ENCODE data around the gene NAXD. TPM values are rescaled to one million over a fixed set of nuclear protein-coding genes. Genes with fewer than 3 reads are reported as not detected.

NAXD gene
- total RNA-seq, 1 experiment from 2014 or later, result 32.1 TPM

DNA sequence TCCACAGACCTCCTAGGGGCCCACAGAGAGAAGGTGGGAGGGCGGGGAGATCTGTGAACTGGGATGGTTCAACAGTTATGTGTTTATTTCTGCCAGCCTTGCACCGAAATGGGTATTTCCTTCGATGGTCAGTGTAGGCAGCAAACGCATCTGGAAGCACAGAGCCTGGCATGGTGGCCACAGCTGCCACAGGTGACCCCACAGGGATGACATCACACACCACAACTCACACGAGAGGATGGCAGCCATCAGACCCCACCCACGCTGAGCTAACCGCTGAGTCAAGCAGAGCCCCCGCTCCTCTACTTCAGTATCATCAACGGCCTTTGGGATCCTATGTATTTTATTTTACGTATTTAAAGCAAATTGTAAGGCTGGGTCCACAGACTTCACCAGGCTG, 37.4 kb downstream of the NAXD start:
- BruUV-seq (replicated peaks), result no TSS peak
- H3K9me2 ChIP-seq (ENCODE audit: insufficient read depth), result no peaks in the 10 kb centered on the region
- H4K20me1 ChIP-seq (ENCODE audit: insufficient read depth), result no peaks in the 10 kb centered on the region
- POLR2A ChIA-PET, result no interaction called here
- no peak overlapping the region for H2AFZ ChIP-seq (ENCODE audit: low read depth, low read length, poor library complexity, severe bottlenecking)
- H3K27me3 ChIP-seq (ENCODE audit: insufficient read depth, low read length), result no peaks in the 10 kb centered on the region
- peaks cover 0 to 3% of the 10 kb centered on the region in 2 experiments; a peak in 1 of 4 replicates for H3K36me3 ChIP-seq (ENCODE audit: control insufficient read depth in 1 of 2, insufficient read depth in 2 of 2, low read length in 2 of 2)
- no peak overlapping the region for H3K27ac ChIP-seq (ENCODE audit: low read depth, low read length)
- intact Hi-C loops (cut with micrococcal nuclease), result no loop called here
- H3K4me2 ChIP-seq (ENCODE audit: low read length), result no peak overlapping the region
- H3K9ac ChIP-seq (ENCODE audit: low read length), result no peak overlapping the region
- RAD21 ChIA-PET (ENCODE audit: low non-redundant PET in 1 of 2, low total read pairs in 2 of 2, uncharacterized antibody in 2 of 2, unreplicated experiment in 2 of 2), result no interaction called here
- CTCF ChIA-PET, result no interaction called here
- TF ChIP-seq SIN3A (IDR thresholded peaks at IDR 0.05; ENCODE audit: low read depth) (no peak), ZNF274 (IDR thresholded peaks at IDR 0.05; ENCODE audit: low read depth, low read length) (no peak), ELF1 (IDR thresholded peaks at IDR 0.05; ENCODE audit: borderline replicate concordance, low read depth) (no peak), FOSL1 (IDR thresholded peaks at IDR 0.05; ENCODE audit: low read depth) (no peak), ATF3 (IDR thresholded peaks at IDR 0.05) (no peak), POLR2A (IDR thresholded peaks at IDR 0.05; ENCODE audit: borderline replicate concordance, extremely low read depth, insufficient read depth, insufficient read length) (no peak), JUND (IDR thresholded peaks at IDR 0.05) (no peak), EZH2phosphoT487 (IDR thresholded peaks at IDR 0.05; ENCODE audit: borderline replicate concordance) (no peak), TCF7L2 (IDR thresholded peaks at IDR 0.05; ENCODE audit: borderline replicate concordance, extremely low read depth, insufficient read depth, insufficient read length) (no peak), CBX3 (IDR thresholded peaks at IDR 0.05; ENCODE audit: low read depth) (no peak), SP1 (IDR thresholded peaks at IDR 0.05; ENCODE audit: low read depth) (no peak)
- TF ChIP-seq, protein P1, sequence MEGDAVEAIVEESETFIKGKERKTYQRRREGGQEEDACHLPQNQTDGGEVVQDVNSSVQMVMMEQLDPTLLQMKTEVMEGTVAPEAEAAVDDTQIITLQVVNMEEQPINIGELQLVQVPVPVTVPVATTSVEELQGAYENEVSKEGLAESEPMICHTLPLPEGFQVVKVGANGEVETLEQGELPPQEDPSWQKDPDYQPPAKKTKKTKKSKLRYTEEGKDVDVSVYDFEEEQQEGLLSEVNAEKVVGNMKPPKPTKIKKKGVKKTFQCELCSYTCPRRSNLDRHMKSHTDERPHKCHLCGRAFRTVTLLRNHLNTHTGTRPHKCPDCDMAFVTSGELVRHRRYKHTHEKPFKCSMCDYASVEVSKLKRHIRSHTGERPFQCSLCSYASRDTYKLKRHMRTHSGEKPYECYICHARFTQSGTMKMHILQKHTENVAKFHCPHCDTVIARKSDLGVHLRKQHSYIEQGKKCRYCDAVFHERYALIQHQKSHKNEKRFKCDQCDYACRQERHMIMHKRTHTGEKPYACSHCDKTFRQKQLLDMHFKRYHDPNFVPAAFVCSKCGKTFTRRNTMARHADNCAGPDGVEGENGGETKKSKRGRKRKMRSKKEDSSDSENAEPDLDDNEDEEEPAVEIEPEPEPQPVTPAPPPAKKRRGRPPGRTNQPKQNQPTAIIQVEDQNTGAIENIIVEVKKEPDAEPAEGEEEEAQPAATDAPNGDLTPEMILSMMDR (IDR thresholded peaks at IDR 0.05 in 2 of 3, conservative IDR thresholded peaks at IDR 0.05 in 1 of 3; ENCODE audit: borderline replicate concordance in 1 of 3, insufficient read depth in 1 of 3, low read depth in 2 of 3, low read length in 2 of 3), result no peak
- H3K4me1 ChIP-seq (ENCODE audit: control insufficient read depth in 1 of 2, insufficient read depth in 2 of 2, low read length in 2 of 2), result no peaks in the 10 kb centered on the region
- ATAC-seq (no peak), DNase-seq (ENCODE audit: low read depth, low spot score) (no peak)
- H3K79me2 ChIP-seq (ENCODE audit: insufficient read depth, low read length), result 0 out of 2 replicates have a peak, but pooled peaks cover 3% of the 10 kb centered on the region
- H3K4me3 ChIP-seq (replicated peaks in 1 of 2; ENCODE audit: low read depth in 1 of 2, low read length in 2 of 2), result no peak overlapping the region
- H3K9me3 ChIP-seq (ENCODE audit: control insufficient read depth in 1 of 2, insufficient read depth in 1 of 2, low read depth in 1 of 2, low read length in 2 of 2), result no peaks in the 10 kb centered on the region

Data from HCT116 (cell line).